ENCODE results near the gene PARP16. TPM values are rescaled to one million over a fixed set of nuclear protein-coding genes. Genes with fewer than 3 reads are reported as not detected.

PARP16 gene
- total RNA-seq, 1 experiment from 2014 or later: 9.7 TPM

DNA sequence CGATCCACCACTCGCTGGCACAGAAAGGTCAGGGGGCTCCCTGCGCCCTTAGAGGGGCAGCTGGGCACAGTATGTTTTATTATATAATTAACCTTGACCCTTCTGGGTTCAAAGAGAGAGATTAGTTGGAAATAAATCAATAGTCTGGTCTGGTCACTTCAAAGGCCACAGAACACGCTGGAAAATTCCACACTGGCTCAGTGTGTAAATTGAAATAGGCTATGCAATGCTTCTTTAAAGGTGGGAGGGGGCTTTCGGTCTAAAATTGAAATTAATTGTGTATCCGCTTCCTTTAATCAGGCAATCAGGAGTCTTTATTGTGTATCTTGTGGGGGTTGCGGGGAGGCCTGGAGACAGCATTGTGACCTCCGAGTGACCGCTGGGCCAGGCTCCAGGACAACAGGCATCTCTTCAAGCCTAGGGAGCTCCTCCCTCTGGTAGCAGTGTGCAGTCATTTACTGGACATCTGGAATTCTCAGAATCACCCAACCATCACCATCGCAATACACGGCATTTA lies 25.8 kb upstream of the PARP16 start:
- H2AFZ ChIP-seq (ENCODE audit: low read depth, low read length, poor library complexity, severe bottlenecking): no peak overlapping the region
- H4K20me1 ChIP-seq (ENCODE audit: insufficient read depth): no peaks in the 10 kb centered on the region
- no peaks in the 10 kb centered on the region for H3K79me2 ChIP-seq (ENCODE audit: insufficient read depth, low read length)
- ChIA-PET RAD21 (ENCODE audit: low non-redundant PET in 1 of 2, low total read pairs in 2 of 2, uncharacterized antibody in 2 of 2, unreplicated experiment in 2 of 2) (interaction anchor here in 1 of 2 experiments (0.6 kb wide), 1 partner anchor 26 kb away, joined by 3 read pairs; the partner anchor contains the start of gene PARP16), CTCF (interaction anchor here (1.6 kb wide), 1 partner anchor 8 kb away, joined by 3 read pairs; the partner anchor contains the start of gene RNU5B-1), POLR2A (interaction anchor here (0.6 to 3.7 kb wide), 2 partner anchors 7 to 127 kb away, joined by 4 to 27 read pairs; partner anchors contain the start of genes CLPX and RNU5B-1)
- ATAC-seq: no peak
- BruUV-seq (replicated peaks): no TSS peak
- TF ChIP-seq POLR2A (IDR thresholded peaks at IDR 0.05; ENCODE audit: borderline replicate concordance, extremely low read depth, insufficient read depth, insufficient read length) (no peak), FOSL1 (IDR thresholded peaks at IDR 0.05; ENCODE audit: low read depth) (no peak)
- no peak overlapping the region for H3K27ac ChIP-seq (ENCODE audit: low read depth, low read length)
- no peak overlapping the region for H3K4me3 ChIP-seq (replicated peaks in 1 of 2; ENCODE audit: low read depth in 1 of 2, low read length in 2 of 2)
- H3K4me2 ChIP-seq (ENCODE audit: low read length): no peak overlapping the region
- H3K9me3 ChIP-seq (ENCODE audit: control insufficient read depth in 1 of 2, insufficient read depth in 1 of 2, low read depth in 1 of 2, low read length in 2 of 2): no peaks in the 10 kb centered on the region
- no peak for DNase-seq (ENCODE audit: low read depth, low spot score)
- intact Hi-C loops (cut with micrococcal nuclease): loop anchor here (10.0 kb wide), 1 partner anchor 522 kb away; no protein-coding TSS in a partner anchor
- no peaks in the 10 kb centered on the region for H3K27me3 ChIP-seq (ENCODE audit: insufficient read depth, low read length)
- H3K9me2 ChIP-seq (ENCODE audit: insufficient read depth): no peaks in the 10 kb centered on the region
- no peak overlapping the region for H3K9ac ChIP-seq (ENCODE audit: low read length)
- H3K4me1 ChIP-seq (ENCODE audit: control insufficient read depth in 1 of 2, insufficient read depth in 2 of 2, low read length in 2 of 2): peaks cover 0 to 4% of the 10 kb centered on the region in 2 experiments; a peak in 1 of 4 replicates
- H3K36me3 ChIP-seq (ENCODE audit: control insufficient read depth in 1 of 2, insufficient read depth in 2 of 2, low read length in 2 of 2): no peaks in the 10 kb centered on the region

DNA sequence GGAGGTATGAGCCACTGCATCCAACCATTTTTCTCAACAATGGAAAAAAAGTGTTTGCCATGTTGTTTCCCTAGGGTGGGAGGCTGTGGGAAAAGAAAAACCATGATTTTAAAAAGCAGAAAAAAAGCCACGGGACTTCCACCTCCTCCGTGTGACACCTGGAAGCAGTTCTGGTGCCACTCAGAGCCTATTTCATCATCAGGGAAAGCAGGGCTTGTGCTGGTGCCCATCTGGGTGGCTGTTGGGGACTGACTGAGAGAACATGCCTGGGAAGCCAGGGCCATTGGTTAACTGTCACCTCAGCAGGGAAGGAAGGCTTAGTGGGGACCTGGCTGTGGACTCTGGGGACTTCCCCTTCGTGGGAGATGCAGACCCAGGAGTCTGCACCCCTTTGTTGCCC lies 25.1 kb upstream of the PARP16 start:
- no peak for TF ChIP-seq SP1 (IDR thresholded peaks at IDR 0.05; ENCODE audit: low read depth)
- no peak for TF ChIP-seq JUND (IDR thresholded peaks at IDR 0.05)
- no peak for TF ChIP-seq EZH2phosphoT487 (IDR thresholded peaks at IDR 0.05; ENCODE audit: borderline replicate concordance)
- no peak for TF ChIP-seq POLR2AphosphoS5 (IDR thresholded peaks at IDR 0.05; ENCODE audit: low read depth, low read length)
- no peak for TF ChIP-seq SRF (IDR thresholded peaks at IDR 0.05; ENCODE audit: low read depth)
- no peak for TF ChIP-seq ZFX (IDR thresholded peaks at IDR 0.05)
- no peak for TF ChIP-seq RAD21 (IDR thresholded peaks at IDR 0.05; ENCODE audit: low read depth)
- TF ChIP-seq, protein P1, sequence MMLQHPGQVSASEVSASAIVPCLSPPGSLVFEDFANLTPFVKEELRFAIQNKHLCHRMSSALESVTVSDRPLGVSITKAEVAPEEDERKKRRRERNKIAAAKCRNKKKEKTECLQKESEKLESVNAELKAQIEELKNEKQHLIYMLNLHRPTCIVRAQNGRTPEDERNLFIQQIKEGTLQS (IDR thresholded peaks at IDR 0.05): no peak
- no peak for TF ChIP-seq CEBPB (IDR thresholded peaks at IDR 0.05; ENCODE audit: low read depth)
- TF ChIP-seq EGR1 (IDR thresholded peaks at IDR 0.05; ENCODE audit: low read depth): no peak
- TF ChIP-seq, protein P2, sequence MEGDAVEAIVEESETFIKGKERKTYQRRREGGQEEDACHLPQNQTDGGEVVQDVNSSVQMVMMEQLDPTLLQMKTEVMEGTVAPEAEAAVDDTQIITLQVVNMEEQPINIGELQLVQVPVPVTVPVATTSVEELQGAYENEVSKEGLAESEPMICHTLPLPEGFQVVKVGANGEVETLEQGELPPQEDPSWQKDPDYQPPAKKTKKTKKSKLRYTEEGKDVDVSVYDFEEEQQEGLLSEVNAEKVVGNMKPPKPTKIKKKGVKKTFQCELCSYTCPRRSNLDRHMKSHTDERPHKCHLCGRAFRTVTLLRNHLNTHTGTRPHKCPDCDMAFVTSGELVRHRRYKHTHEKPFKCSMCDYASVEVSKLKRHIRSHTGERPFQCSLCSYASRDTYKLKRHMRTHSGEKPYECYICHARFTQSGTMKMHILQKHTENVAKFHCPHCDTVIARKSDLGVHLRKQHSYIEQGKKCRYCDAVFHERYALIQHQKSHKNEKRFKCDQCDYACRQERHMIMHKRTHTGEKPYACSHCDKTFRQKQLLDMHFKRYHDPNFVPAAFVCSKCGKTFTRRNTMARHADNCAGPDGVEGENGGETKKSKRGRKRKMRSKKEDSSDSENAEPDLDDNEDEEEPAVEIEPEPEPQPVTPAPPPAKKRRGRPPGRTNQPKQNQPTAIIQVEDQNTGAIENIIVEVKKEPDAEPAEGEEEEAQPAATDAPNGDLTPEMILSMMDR (IDR thresholded peaks at IDR 0.05 in 2 of 3, conservative IDR thresholded peaks at IDR 0.05 in 1 of 3; ENCODE audit: borderline replicate concordance in 1 of 3, insufficient read depth in 1 of 3, low read depth in 2 of 3, low read length in 2 of 3): no peak

More for the DNA sequence above, 25.1 kb upstream of the PARP16 start:
- intact Hi-C loops (cut with micrococcal nuclease): loop anchor here (10.0 kb wide), 1 partner anchor 523 kb away; no protein-coding TSS in a partner anchor
- ChIA-PET RAD21 (ENCODE audit: low non-redundant PET in 1 of 2, low total read pairs in 2 of 2, uncharacterized antibody in 2 of 2, unreplicated experiment in 2 of 2) (no interaction called here), POLR2A (no interaction called here), CTCF (no interaction called here)
- no peak overlapping the region for H3K9ac ChIP-seq (ENCODE audit: low read length)
- H3K27ac ChIP-seq (ENCODE audit: low read depth, low read length): no peak overlapping the region
- H3K79me2 ChIP-seq (ENCODE audit: insufficient read depth, low read length): no peaks in the 10 kb centered on the region
- no peaks in the 10 kb centered on the region for H3K27me3 ChIP-seq (ENCODE audit: insufficient read depth, low read length)
- no peak for ATAC-seq
- no peaks in the 10 kb centered on the region for H4K20me1 ChIP-seq (ENCODE audit: insufficient read depth)
- no peaks in the 10 kb centered on the region for H3K9me2 ChIP-seq (ENCODE audit: insufficient read depth)
- H3K4me1 ChIP-seq (ENCODE audit: control insufficient read depth in 1 of 2, insufficient read depth in 2 of 2, low read length in 2 of 2): peaks cover 0 to 4% of the 10 kb centered on the region in 2 experiments; a peak in 1 of 4 replicates
- no peak overlapping the region for H3K4me3 ChIP-seq (replicated peaks in 1 of 2; ENCODE audit: low read depth in 1 of 2, low read length in 2 of 2)
- no peak for DNase-seq (ENCODE audit: low read depth, low spot score)
- H3K9me3 ChIP-seq (ENCODE audit: control insufficient read depth in 1 of 2, insufficient read depth in 1 of 2, low read depth in 1 of 2, low read length in 2 of 2): no peaks in the 10 kb centered on the region
- no peak overlapping the region for H2AFZ ChIP-seq (ENCODE audit: low read depth, low read length, poor library complexity, severe bottlenecking)
- no peak overlapping the region for H3K4me2 ChIP-seq (ENCODE audit: low read length)
- BruUV-seq (replicated peaks): no TSS peak
- no peaks in the 10 kb centered on the region for H3K36me3 ChIP-seq (ENCODE audit: control insufficient read depth in 1 of 2, insufficient read depth in 2 of 2, low read length in 2 of 2)

Data from HCT116 (cell line).